SK-N-MC (cell line): Measurements from ENCODE around the gene NEDD4L.
"Not testable (repeated sequence)": the region's sequence is repeated elsewhere in the genome, so short reads cannot be mapped to it uniquely, and the experiment has no call there.

Source experiments
- DNase-seq: peaks from one replicate; pipeline ENCODE4 v3.0.0-alpha.2; 2011; ENCODE audit warnings: low read depth, low spot score
- H3K27ac ChIP-seq: fragments of 200-600 bp; sonication (generic); 2 replicates; pipeline ENCODE4 v1.5.1; 2016; ENCODE audit warnings: mixed run types
- H3K36me3 ChIP-seq: fragments of 200-600 bp; sonication (generic); 2 replicates; pipeline ENCODE4 v1.6.1; 2017; ENCODE audit warnings: antibody characterized with exemption, low read length, mixed read lengths; ENCODE audit not compliant: insufficient read depth
- H3K4me3 ChIP-seq: fragments of 200-600 bp; sonication (generic); 2 replicates; pipeline ENCODE4 v1.5.1; 2016
- H3K9ac ChIP-seq: fragments of 200-600 bp; sonication (generic); 2 replicates; pipeline ENCODE4 v1.8.0; 2017; ENCODE audit warnings: mixed run types, mixed read lengths; ENCODE audit not compliant: insufficient read length
- H3K9me3 ChIP-seq: fragments of 200-600 bp; sonication (generic); 2 replicates; pipeline ENCODE4 v1.6.1; 2017; ENCODE audit warnings: low read depth, mild to moderate bottlenecking, antibody characterized with exemption, low read length, moderate library complexity, mixed read lengths
- EZH2 ChIP-seq: fragments of 200-600 bp; sonication (generic); IDR thresholded peaks from one replicate; pipeline ENCODE4 v1.6.1; 2017; ENCODE audit warnings: antibody characterized with exemption
- FOXP2 ChIP-seq: optimal IDR thresholded peaks from 2 replicates; pipeline ENCODE3; 2011; ENCODE audit warnings: mild to moderate bottlenecking, moderate library complexity; ENCODE audit not compliant: insufficient read depth; ENCODE audit errors: extremely low read length, control extremely low read depth
- POLR2AphosphoS5 ChIP-seq: IDR thresholded peaks from 2 replicates; pipeline ENCODE4 v1.6.1; 2012; ENCODE audit warnings: mild to moderate bottlenecking, low read depth, low read length, borderline replicate concordance

Gene NEDD4L

GRCh38 chr18:58043491-58044369 lies at the start of gene NEDD4L:
NEDD4L (plus strand) TSS chr18:58044226; CDS start chr18:58044661, 435 bp downstream.
- Histone ChIP-seq H3K27ac (no peak within 1 kb of the TSS), H3K36me3 (no peaks in the 10 kb centered on the region)

GRCh38 chr18:57995331-57995730 lies 48.7 kb upstream of the NEDD4L start:
- Histone ChIP-seq H3K36me3 (no peaks in the 10 kb centered on the region), H3K4me3 (no peak overlapping the region), H3K9ac (no peak overlapping the region), H3K9me3 (no peaks in the 10 kb centered on the region), H3K27ac (no peak overlapping the region)
- no peak for TF ChIP-seq FOXP2
- no peak for TF ChIP-seq EZH2
- TF ChIP-seq POLR2AphosphoS5, result no peak
- DNase-seq, result no peak

More at GRCh38 chr18:58043491-58044369, at the start of gene NEDD4L:
- Histone ChIP-seq H3K9me3 (no peaks in the 10 kb centered on the region), H3K9ac (peak within 1 kb of the TSS; percentile 71), H3K4me3 (peak within 1 kb of the TSS; percentile 86)
- DNase-seq, result no peak
- no peak for TF ChIP-seq FOXP2
- no peak for TF ChIP-seq POLR2AphosphoS5
- TF ChIP-seq EZH2, result no peak

GRCh38 chr18:57996894-57997293 lies 47.1 kb upstream of the NEDD4L start:
- DNase-seq, H3K4me3 ChIP-seq, H3K27ac ChIP-seq, H3K9me3 ChIP-seq, H3K9ac ChIP-seq, H3K36me3 ChIP-seq: not testable (repeated sequence)

- TF ChIP-seq FOXP2 (no peak), EZH2 (no peak), POLR2AphosphoS5 (no peak)
- Histone ChIP-seq H3K9me3 (no peaks in the 10 kb centered on the region), H3K4me3 (no peak overlapping the region), H3K27ac (no peak overlapping the region), H3K36me3 (no peaks in the 10 kb centered on the region), H3K9ac (no peak overlapping the region)
- no peak for DNase-seq
These were observed 46.2 kb upstream of the NEDD4L start for GRCh38 chr18:57997820-57998219.

GRCh38 chr18:57998461-57998860 lies 45.6 kb upstream of the NEDD4L start:
- Histone ChIP-seq H3K36me3 (no peaks in the 10 kb centered on the region), H3K27ac (no peak overlapping the region), H3K4me3 (no peak overlapping the region), H3K9ac (no peak overlapping the region), H3K9me3 (no peaks in the 10 kb centered on the region)
- TF ChIP-seq POLR2AphosphoS5 (no peak), EZH2 (no peak), FOXP2 (no peak)
- no peak for DNase-seq

- H3K36me3 ChIP-seq, result no peaks in the 10 kb centered on the region
- DNase-seq, result no peak
- H3K4me3 ChIP-seq, result no peak overlapping the region
- H3K9me3 ChIP-seq, result no peaks in the 10 kb centered on the region
- H3K9ac ChIP-seq, result no peak overlapping the region
- TF ChIP-seq POLR2AphosphoS5 (no peak), EZH2 (no peak), FOXP2 (no peak)
- H3K27ac ChIP-seq, result no peak overlapping the region
These were observed 39.7 kb upstream of the NEDD4L start for GRCh38 chr18:58004317-58004716.

- Histone ChIP-seq H3K9ac (no peak overlapping the region), H3K36me3 (no peaks in the 10 kb centered on the region), H3K27ac (no peak overlapping the region), H3K4me3 (no peak overlapping the region), H3K9me3 (no peaks in the 10 kb centered on the region)
- TF ChIP-seq FOXP2 (no peak), POLR2AphosphoS5 (no peak), EZH2 (no peak)
- no peak for DNase-seq
These were observed 39.0 kb upstream of the NEDD4L start for GRCh38 chr18:58005011-58005410.

- H3K36me3 ChIP-seq, result no peaks in the 10 kb centered on the region
- no peak for TF ChIP-seq POLR2AphosphoS5
- H3K9me3 ChIP-seq, result no peaks in the 10 kb centered on the region
- no peak overlapping the region for H3K9ac ChIP-seq
- no peak overlapping the region for H3K4me3 ChIP-seq
- H3K27ac ChIP-seq, result no peak overlapping the region
- no peak for DNase-seq
These were observed 38.0 kb upstream of the NEDD4L start for GRCh38 chr18:58005885-58006523.

- H3K9ac ChIP-seq, result no peak overlapping the region
- DNase-seq, result peak; percentile 37
- TF ChIP-seq EZH2 (no peak), FOXP2 (no peak), POLR2AphosphoS5 (no peak)
These were observed 34.9 kb upstream of the NEDD4L start for GRCh38 chr18:58009166-58009565.

More at GRCh38 chr18:58009166-58009565, 34.9 kb upstream of the NEDD4L start:
- Histone ChIP-seq H3K27ac (no peak overlapping the region), H3K9me3 (no peaks in the 10 kb centered on the region), H3K36me3 (no peaks in the 10 kb centered on the region), H3K4me3 (no peak overlapping the region)
